Prostate gland (tissue), 2 donors: ENCODE results near the gene BCAN. TPM values are rescaled to one million over a fixed set of nuclear protein-coding genes. Genes with fewer than 3 reads are reported as not detected.

ENCODE experiments used
- DNase-seq: peaks from one replicate; pipeline ENCODE4 v3.0.0-alpha.2; 2019; ENCODE audit warnings: low spot score
- H3K27ac ChIP-seq, 2 donors: fragments of 200-600 bp; sonication (generic); 2 replicates each; pipeline ENCODE4 v1.5.1; 2017 to 2019
- H3K27me3 ChIP-seq: fragments of 200-600 bp; sonication (generic); replicated peaks from 2 replicates; pipeline ENCODE4 v1.5.1; 2019; ENCODE audit not compliant: insufficient read depth
- H3K36me3 ChIP-seq, 2 donors: fragments of 200-600 bp; sonication (generic); 1 replicate in 1 of 2; 2 replicates in 1 of 2; pipeline versions ENCODE4 v1.5.1 to v1.8.1; 2017 to 2019
- H3K4me1 ChIP-seq: fragments of 200-600 bp; sonication (generic); replicated peaks from 2 replicates; pipeline ENCODE4 v1.5.1; 2019
- H3K4me3 ChIP-seq, 2 donors: fragments of 200-600 bp; sonication (generic); 2 replicates each; pipeline ENCODE4 v1.5.1; 2017 to 2019
- H3K9me3 ChIP-seq: fragments of 200-600 bp; sonication (generic); 2 replicates; pipeline ENCODE4 v1.5.1; 2017
- CTCF ChIP-seq, 4 experiments: fragments of 200-600 bp in 2 of 4; fragments of 450-650 bp in 2 of 4; sonication (generic) in 2 of 4; IDR thresholded peaks; 1 replicate in 3 of 4; 2 replicates in 1 of 4; pipeline ENCODE4 v1.5.1; 2016 to 2019; ENCODE audit warnings: antibody characterized with exemption in 4 of 4, mild to moderate bottlenecking in 2 of 4, moderate library complexity in 2 of 4
- POLR2A ChIP-seq: fragments of 450-650 bp; IDR thresholded peaks from one replicate; pipeline ENCODE4 v1.6.1; 2016; ENCODE audit warnings: antibody characterized with exemption, mild to moderate bottlenecking
- POLR2AphosphoS5 ChIP-seq: sonication (generic); formaldehyde crosslinking; IDR thresholded peaks from one replicate; pipeline ENCODE4 v1.6.1; 2017; ENCODE audit warnings: antibody characterized with exemption
- WGBS: methylation state at CpG from one replicate; pipeline ENCODE4 v1.1.5; 2018; 5-methylcytosine and 5-hydroxymethylcytosine counted together
- intact Hi-C: fragments of 100-400 bp; cut with DNase I; formaldehyde crosslinking; loops from one replicate; pipeline ENCODE4 v1.14.2; 2022
- total RNA-seq, 2 donors: library from RNA; depleted of rRNA; stranded (reverse); fragments of >200 nt; gene quantifications; one replicate each; pipeline ENCODE4 v1.1.0, GENCODE V29; 2016

The BCAN gene
- total RNA-seq, 2 donors from 2014 or later = 4.9 TPM; not detected in 1

- Histone ChIP-seq H3K4me3 (no peak overlapping the region), H3K4me1 (peaks cover 7% of the 10 kb centered on the region), H3K27ac (no peak overlapping the region), H3K36me3 (no peaks in the 10 kb centered on the region), H3K9me3 (no peaks in the 10 kb centered on the region), H3K27me3 (peaks cover 2% of the 10 kb centered on the region)
- TF ChIP-seq POLR2AphosphoS5 (no peak), POLR2A (no peak), CTCF (IDR thresholded peaks at IDR 0.05) (no peak)
- DNase-seq = no peak
- WGBS = 78% methylated on average over 9 of the region's 9 CpGs
- intact Hi-C loops = no loop called here
Observed at GRCh38 chr1:156652992-156653355, 11.1 kb downstream of the BCAN start.

- TF ChIP-seq POLR2A = no peak
- TF ChIP-seq POLR2AphosphoS5 = no peak
- no peak for TF ChIP-seq CTCF (IDR thresholded peaks at IDR 0.05)
- Histone ChIP-seq H3K9me3 (no peaks in the 10 kb centered on the region), H3K4me1 (peaks cover 7% of the 10 kb centered on the region), H3K4me3 (no peak overlapping the region), H3K27me3 (peaks cover 2% of the 10 kb centered on the region), H3K36me3 (no peaks in the 10 kb centered on the region), H3K27ac (no peak overlapping the region)
- WGBS = 75% methylated on average over 1 of the region's 1 CpG
- DNase-seq = no peak
- intact Hi-C loops = loop anchor here (5.0 kb wide), 1 partner anchor 267 kb away; no protein-coding TSS in a partner anchor
Observed at GRCh38 chr1:156654700-156655099, 12.8 kb downstream of the BCAN start.

- Histone ChIP-seq H3K27me3 (peaks cover 2% of the 10 kb centered on the region), H3K4me3 (no peak overlapping the region), H3K36me3 (no peaks in the 10 kb centered on the region), H3K27ac (no peak overlapping the region), H3K9me3 (no peaks in the 10 kb centered on the region), H3K4me1 (peaks cover 7% of the 10 kb centered on the region)
- intact Hi-C loops = loop anchor here (5.0 kb wide), 1 partner anchor 268 kb away; no protein-coding TSS in a partner anchor
- DNase-seq = no peak
- WGBS = 50% methylated on average over 2 of the region's 2 CpGs
- TF ChIP-seq CTCF (IDR thresholded peaks at IDR 0.05) (no peak), POLR2AphosphoS5 (no peak), POLR2A (no peak)
Observed at GRCh38 chr1:156655151-156655903, 13.4 kb downstream of the BCAN start.

GRCh38 chr1:156655904-156656516 is 14.1 kb downstream of the BCAN start:
- Histone ChIP-seq H3K9me3 (no peaks in the 10 kb centered on the region), H3K27me3 (peaks cover 2% of the 10 kb centered on the region), H3K4me3 (no peak overlapping the region), H3K36me3 (no peaks in the 10 kb centered on the region), H3K27ac (no peak overlapping the region), H3K4me1 (peaks cover 7% of the 10 kb centered on the region)
- WGBS = 64% methylated on average over 9 of the region's 9 CpGs
- no peak for DNase-seq
- intact Hi-C loops = loop anchor here (2.0 to 5.0 kb wide), 2 partner anchors 73 to 269 kb away; no protein-coding TSS in a partner anchor
- TF ChIP-seq CTCF (IDR thresholded peaks at IDR 0.05) (no peak), POLR2A (no peak), POLR2AphosphoS5 (no peak)
